Naive thymus-derived CD8-positive, alpha-beta T cell (primary cell): Measurements from ENCODE around the gene CHD5. TPM values are rescaled to one million over a fixed set of nuclear protein-coding genes. Genes with fewer than 3 reads are reported as not detected.

Experiments
- ATAC-seq, 2 donors: fragments of 150-1000 bp; cut with Tn5 transposase in 1 of 2; sonication (Bioruptor Pico), chemical (Tn5 transposase) in 1 of 2; 1 replicate in 1 of 2; 2 replicates in 1 of 2; pipeline ENCODE4 v1.10.0; 2021; ENCODE audit warnings: mild to moderate bottlenecking in 2 of 2, moderate library complexity in 2 of 2
- POLR2A ChIA-PET: fragments of 350-600 bp; sonication (Branson Sonifier 250); formaldehyde crosslinking; loops from one replicate; lab custom pipeline; 2021; ENCODE audit warnings: antibody characterized with exemption; lab: Charles Lee
- DNase-seq, 10 donors: peaks; one replicate each; pipeline versions ENCODE4 v3.0.0 to v3.0.0-alpha.2; 2020 to 2022
- H3K27ac Mint-ChIP-seq, 10 donors: one replicate each; pipeline ENCODE4 v1.8.0; 2020 to 2022; ENCODE audit warnings: mild to moderate bottlenecking in 10 of 10, mixed read lengths in 10 of 10, moderate library complexity in 4 of 10, inconsistent platforms in 1 of 10
- H3K27me3 Mint-ChIP-seq, 5 donors: one replicate each; pipeline ENCODE4 v1.8.0; 2021 to 2022; ENCODE audit warnings: mixed read lengths in 5 of 5
- H3K36me3 Mint-ChIP-seq, 3 donors: one replicate each; pipeline ENCODE4 v1.8.0; 2020 to 2022; ENCODE audit warnings: mixed read lengths in 3 of 3, mild to moderate bottlenecking in 2 of 3, inconsistent platforms in 1 of 3
- H3K4me1 Mint-ChIP-seq, 4 donors: one replicate each; pipeline ENCODE4 v1.8.0; 2021 to 2022; ENCODE audit warnings: mixed read lengths in 4 of 4
- H3K4me3 Mint-ChIP-seq, 10 donors: one replicate each; pipeline ENCODE4 v1.8.0; 2020 to 2022; ENCODE audit warnings: mild to moderate bottlenecking in 10 of 10, mixed read lengths in 10 of 10, moderate library complexity in 6 of 10, inconsistent platforms in 1 of 10
- H3K9me3 Mint-ChIP-seq, 9 donors: one replicate each; pipeline ENCODE4 v1.8.0; 2020 to 2022; ENCODE audit warnings: mixed read lengths in 9 of 9, mild to moderate bottlenecking in 3 of 9, inconsistent platforms in 1 of 9, moderate library complexity in 1 of 9
- polyA plus RNA-seq, 3 donors: library from polyadenylated mRNA; unstranded; fragments of 300-500 nt; fragmentation: Illumina TruSeq; gene quantifications; one replicate each; pipeline ENCODE4 v1.2.3, GENCODE V29; 2021
- total RNA-seq, 8 experiments: library from RNA in 2 of 8; stranded (reverse) in 2 of 8; gene quantifications; one replicate each; pipeline ENCODE4 v1.2.3 and lab custom pipeline; 2021 to 2026

The CHD5 gene
- total and polyA plus RNA-seq, 5 experiments from 2014 or later, result 0.06 to 0.14 (median 0.10) TPM; not detected in 2

- POLR2A ChIA-PET, result no interaction called here
- Mint-ChIP-seq H3K4me3 (no peak overlapping the region), H3K9me3 (no peaks in the 10 kb centered on the region), H3K27me3 (peaks cover 2 to 40% (median 23%) of the 10 kb centered on the region in 5 donors), H3K36me3 (no peaks in the 10 kb centered on the region), H3K27ac (no peak overlapping the region), H3K4me1 (peaks cover 0 to 1% (median 0%) of the 10 kb centered on the region in 4 donors)
- DNase-seq (peak in 1 of 10 donors; percentile 50), ATAC-seq (no peak)
These were observed 9.9 kb downstream of the CHD5 start for GRCh38 chr1:6170116-6170741.

GRCh38 chr1:6168947-6169586 lies 11.1 kb downstream of the CHD5 start:
- Mint-ChIP-seq H3K4me3 (no peak overlapping the region), H3K27ac (no peak overlapping the region), H3K4me1 (peaks cover 0 to 1% (median 0%) of the 10 kb centered on the region in 4 donors), H3K36me3 (no peaks in the 10 kb centered on the region), H3K27me3 (peaks cover 2 to 42% (median 23%) of the 10 kb centered on the region in 5 donors), H3K9me3 (no peaks in the 10 kb centered on the region)
- POLR2A ChIA-PET, result no interaction called here
- DNase-seq, result peak in 1 of 10 donors; percentile 52
- no peak for ATAC-seq

- Mint-ChIP-seq H3K27ac (no peak overlapping the region), H3K36me3 (no peaks in the 10 kb centered on the region), H3K4me3 (no peak overlapping the region), H3K27me3 (peaks cover 2 to 49% (median 23%) of the 10 kb centered on the region in 5 donors), H3K4me1 (peaks cover 0 to 1% (median 0%) of the 10 kb centered on the region in 4 donors), H3K9me3 (no peaks in the 10 kb centered on the region)
- ATAC-seq (no peak), DNase-seq (peak in 1 of 10 donors; percentile 32)
- POLR2A ChIA-PET, result no interaction called here
These were observed 12.5 kb downstream of the CHD5 start for GRCh38 chr1:6167391-6168303.

- Mint-ChIP-seq H3K27me3 (peaks cover 2 to 48% (median 22%) of the 10 kb centered on the region in 5 donors), H3K27ac (no peak overlapping the region), H3K36me3 (no peaks in the 10 kb centered on the region), H3K9me3 (no peaks in the 10 kb centered on the region), H3K4me3 (no peak overlapping the region), H3K4me1 (peaks cover 0 to 1% (median 0%) of the 10 kb centered on the region in 4 donors)
- ATAC-seq (no peak), DNase-seq (peak in 1 of 10 donors; percentile 52)
- POLR2A ChIA-PET, result no interaction called here
These were observed 13.3 kb downstream of the CHD5 start for GRCh38 chr1:6166655-6167390.

GRCh38 chr1:6166221-6166620 lies 13.9 kb downstream of the CHD5 start:
- peaks cover under 1 to 48% (median 16%) of the 10 kb centered on the region in 5 donors for H3K27me3 Mint-ChIP-seq
- H3K4me3 Mint-ChIP-seq, result no peak overlapping the region
- POLR2A ChIA-PET, result no interaction called here

GRCh38 chr1:6165441-6165985 lies 14.6 kb downstream of the CHD5 start:
- Mint-ChIP-seq H3K27me3 (peaks cover 2 to 54% (median 20%) of the 10 kb centered on the region in 5 donors), H3K27ac (no peak overlapping the region), H3K4me3 (no peak overlapping the region), H3K4me1 (no peaks in the 10 kb centered on the region), H3K9me3 (no peaks in the 10 kb centered on the region), H3K36me3 (no peaks in the 10 kb centered on the region)
- POLR2A ChIA-PET, result no interaction called here
- ATAC-seq (no peak), DNase-seq (no peak)

More at GRCh38 chr1:6166221-6166620, 13.9 kb downstream of the CHD5 start:
- no peaks in the 10 kb centered on the region for H3K36me3 Mint-ChIP-seq
- DNase-seq (no peak), ATAC-seq (no peak)
- H3K27ac Mint-ChIP-seq, result no peak overlapping the region
- no peaks in the 10 kb centered on the region for H3K9me3 Mint-ChIP-seq
- no peaks in the 10 kb centered on the region for H3K4me1 Mint-ChIP-seq

GRCh38 chr1:6165027-6165426 lies 15.1 kb downstream of the CHD5 start:
- Mint-ChIP-seq H3K36me3 (no peaks in the 10 kb centered on the region), H3K27ac (no peak overlapping the region), H3K9me3 (no peaks in the 10 kb centered on the region), H3K4me3 (no peak overlapping the region), H3K27me3 (peaks cover 2 to 56% (median 20%) of the 10 kb centered on the region in 5 donors), H3K4me1 (no peaks in the 10 kb centered on the region)
- DNase-seq, result peak in 1 of 10 donors; percentile 35
- POLR2A ChIA-PET, result no interaction called here
- ATAC-seq, result no peak

- POLR2A ChIA-PET, result no interaction called here
- DNase-seq (no peak), ATAC-seq (no peak)
- H3K9me3 Mint-ChIP-seq, result no peaks in the 10 kb centered on the region
- H3K27ac Mint-ChIP-seq, result no peak overlapping the region
- no peak overlapping the region for H3K4me3 Mint-ChIP-seq
- H3K27me3 Mint-ChIP-seq, result peaks cover 2 to 56% (median 22%) of the 10 kb centered on the region in 5 donors
- no peaks in the 10 kb centered on the region for H3K4me1 Mint-ChIP-seq
- no peaks in the 10 kb centered on the region for H3K36me3 Mint-ChIP-seq
These were observed 16.0 kb downstream of the CHD5 start for GRCh38 chr1:6163973-6164617.

GRCh38 chr1:6163191-6163972 lies 16.7 kb downstream of the CHD5 start:
- Mint-ChIP-seq H3K27ac (no peak overlapping the region), H3K4me3 (no peak overlapping the region), H3K9me3 (no peaks in the 10 kb centered on the region), H3K27me3 (peaks cover 1 to 58% (median 16%) of the 10 kb centered on the region in 5 donors), H3K4me1 (no peaks in the 10 kb centered on the region), H3K36me3 (no peaks in the 10 kb centered on the region)
- DNase-seq (no peak), ATAC-seq (no peak)
- POLR2A ChIA-PET, result no interaction called here

- Mint-ChIP-seq H3K9me3 (no peaks in the 10 kb centered on the region), H3K4me1 (no peaks in the 10 kb centered on the region), H3K36me3 (no peaks in the 10 kb centered on the region), H3K27ac (no peak overlapping the region), H3K4me3 (no peak overlapping the region), H3K27me3 (peaks cover 0 to 52% (median 16%) of the 10 kb centered on the region in 5 donors)
- ATAC-seq (no peak), DNase-seq (no peak)
- POLR2A ChIA-PET, result no interaction called here
These were observed 17.3 kb downstream of the CHD5 start for GRCh38 chr1:6162773-6163172.

- DNase-seq, result no peak
- no peak for ATAC-seq
- H3K27ac Mint-ChIP-seq, result no peak overlapping the region
- H3K4me3 Mint-ChIP-seq, result no peak overlapping the region
- H3K9me3 Mint-ChIP-seq, result no peaks in the 10 kb centered on the region
- H3K36me3 Mint-ChIP-seq, result no peaks in the 10 kb centered on the region
- POLR2A ChIA-PET, result no interaction called here
- H3K27me3 Mint-ChIP-seq, result peaks cover 0 to 48% (median 17%) of the 10 kb centered on the region in 5 donors
- no peaks in the 10 kb centered on the region for H3K4me1 Mint-ChIP-seq
These were observed 17.8 kb downstream of the CHD5 start for GRCh38 chr1:6162341-6162740.
